HL-60 (cell line): ENCODE data around the gene CSMD2.

ENCODE experiments used
- DNase-seq, 2 experiments: peaks; one replicate each; pipeline ENCODE4 v3.0.0-alpha.2; 2010 to 2020; ENCODE audit warnings: low read depth in 1 of 2, low spot score in 1 of 2
- H3K27ac ChIP-seq: fragments of 250-450 bp; sonication (Bioruptor Pico); replicated peaks from 2 replicates; pipeline ENCODE4 v1.5.1; 2020; ENCODE audit warnings: mild to moderate bottlenecking, moderate library complexity
- H3K27me3 ChIP-seq: fragments of 250-450 bp; sonication (Bioruptor Pico); 2 replicates; pipeline ENCODE4 v1.5.1; 2021; ENCODE audit warnings: mild to moderate bottlenecking, moderate library complexity; ENCODE audit not compliant: insufficient read depth, poor library complexity, severe bottlenecking
- H3K4me3 ChIP-seq: replicated peaks from 2 replicates; pipeline ENCODE4 v1.5.1; 2011; ENCODE audit warnings: mild to moderate bottlenecking, control low read depth, low read length; ENCODE audit not compliant: insufficient read depth
- GABPA ChIP-seq: IDR thresholded peaks from 2 replicates; pipeline ENCODE4 v1.6.1; 2012; ENCODE audit warnings: low read depth
- POLR2AphosphoS5 ChIP-seq: IDR thresholded peaks from 2 replicates; pipeline ENCODE4 v1.6.1; 2012; ENCODE audit warnings: low read depth
- SPI1 ChIP-seq: IDR thresholded peaks from 2 replicates; pipeline ENCODE4 v1.6.1; 2012; ENCODE audit warnings: low read depth, mild to moderate bottlenecking, borderline replicate concordance
- TF ChIP-seq, protein P1 (sequence below): IDR thresholded peaks from 2 replicates; pipeline ENCODE4 v1.6.1; 2012; ENCODE audit warnings: low read depth; ENCODE audit not compliant: insufficient replicate concordance
- TF ChIP-seq, protein P2 (sequence below): IDR thresholded peaks from one replicate; pipeline ENCODE4 v1.5.1; 2011; ENCODE audit warnings: low read length, control low read depth, inconsistent platforms; ENCODE audit not compliant: insufficient read depth

CSMD2 gene

DNA sequence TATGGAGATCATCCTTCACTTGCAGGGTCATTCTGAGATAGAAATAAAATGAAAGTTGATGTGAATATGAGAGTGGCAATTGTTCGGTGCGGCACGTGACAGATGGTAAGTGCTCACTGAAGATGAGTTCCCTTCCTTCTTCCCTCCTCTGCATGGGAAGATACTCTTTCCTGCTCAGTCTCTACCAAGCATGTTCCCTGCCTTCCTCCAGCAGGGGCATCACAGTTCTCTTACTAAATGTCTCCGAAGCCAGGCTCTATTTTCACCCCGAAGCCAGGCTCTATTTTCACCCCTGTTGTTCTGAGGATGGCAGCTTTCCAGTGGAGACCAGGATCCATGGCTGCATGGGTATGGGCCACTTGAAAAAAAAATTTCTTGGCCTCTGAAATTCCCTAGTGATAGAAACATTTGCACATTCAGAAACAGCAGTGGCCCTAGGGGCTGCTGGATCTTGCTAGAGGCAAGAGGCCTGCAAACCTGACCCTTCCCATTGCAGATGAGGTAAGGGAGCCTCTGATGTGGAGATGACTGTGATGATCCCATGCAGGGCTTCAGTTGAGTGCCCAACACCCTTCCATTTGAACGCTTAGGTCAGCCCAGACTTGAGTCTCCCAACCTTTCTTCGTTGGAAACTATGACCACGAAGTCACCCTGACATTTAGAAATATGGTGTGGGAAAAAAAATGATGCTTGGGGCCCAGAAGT is 424.8 kb downstream of the CSMD2 start:
- TF ChIP-seq POLR2AphosphoS5 (no peak), GABPA (no peak), SPI1 (no peak)
- TF ChIP-seq, protein P1, sequence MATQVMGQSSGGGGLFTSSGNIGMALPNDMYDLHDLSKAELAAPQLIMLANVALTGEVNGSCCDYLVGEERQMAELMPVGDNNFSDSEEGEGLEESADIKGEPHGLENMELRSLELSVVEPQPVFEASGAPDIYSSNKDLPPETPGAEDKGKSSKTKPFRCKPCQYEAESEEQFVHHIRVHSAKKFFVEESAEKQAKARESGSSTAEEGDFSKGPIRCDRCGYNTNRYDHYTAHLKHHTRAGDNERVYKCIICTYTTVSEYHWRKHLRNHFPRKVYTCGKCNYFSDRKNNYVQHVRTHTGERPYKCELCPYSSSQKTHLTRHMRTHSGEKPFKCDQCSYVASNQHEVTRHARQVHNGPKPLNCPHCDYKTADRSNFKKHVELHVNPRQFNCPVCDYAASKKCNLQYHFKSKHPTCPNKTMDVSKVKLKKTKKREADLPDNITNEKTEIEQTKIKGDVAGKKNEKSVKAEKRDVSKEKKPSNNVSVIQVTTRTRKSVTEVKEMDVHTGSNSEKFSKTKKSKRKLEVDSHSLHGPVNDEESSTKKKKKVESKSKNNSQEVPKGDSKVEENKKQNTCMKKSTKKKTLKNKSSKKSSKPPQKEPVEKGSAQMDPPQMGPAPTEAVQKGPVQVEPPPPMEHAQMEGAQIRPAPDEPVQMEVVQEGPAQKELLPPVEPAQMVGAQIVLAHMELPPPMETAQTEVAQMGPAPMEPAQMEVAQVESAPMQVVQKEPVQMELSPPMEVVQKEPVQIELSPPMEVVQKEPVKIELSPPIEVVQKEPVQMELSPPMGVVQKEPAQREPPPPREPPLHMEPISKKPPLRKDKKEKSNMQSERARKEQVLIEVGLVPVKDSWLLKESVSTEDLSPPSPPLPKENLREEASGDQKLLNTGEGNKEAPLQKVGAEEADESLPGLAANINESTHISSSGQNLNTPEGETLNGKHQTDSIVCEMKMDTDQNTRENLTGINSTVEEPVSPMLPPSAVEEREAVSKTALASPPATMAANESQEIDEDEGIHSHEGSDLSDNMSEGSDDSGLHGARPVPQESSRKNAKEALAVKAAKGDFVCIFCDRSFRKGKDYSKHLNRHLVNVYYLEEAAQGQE, result no peak
- TF ChIP-seq, protein P2, sequence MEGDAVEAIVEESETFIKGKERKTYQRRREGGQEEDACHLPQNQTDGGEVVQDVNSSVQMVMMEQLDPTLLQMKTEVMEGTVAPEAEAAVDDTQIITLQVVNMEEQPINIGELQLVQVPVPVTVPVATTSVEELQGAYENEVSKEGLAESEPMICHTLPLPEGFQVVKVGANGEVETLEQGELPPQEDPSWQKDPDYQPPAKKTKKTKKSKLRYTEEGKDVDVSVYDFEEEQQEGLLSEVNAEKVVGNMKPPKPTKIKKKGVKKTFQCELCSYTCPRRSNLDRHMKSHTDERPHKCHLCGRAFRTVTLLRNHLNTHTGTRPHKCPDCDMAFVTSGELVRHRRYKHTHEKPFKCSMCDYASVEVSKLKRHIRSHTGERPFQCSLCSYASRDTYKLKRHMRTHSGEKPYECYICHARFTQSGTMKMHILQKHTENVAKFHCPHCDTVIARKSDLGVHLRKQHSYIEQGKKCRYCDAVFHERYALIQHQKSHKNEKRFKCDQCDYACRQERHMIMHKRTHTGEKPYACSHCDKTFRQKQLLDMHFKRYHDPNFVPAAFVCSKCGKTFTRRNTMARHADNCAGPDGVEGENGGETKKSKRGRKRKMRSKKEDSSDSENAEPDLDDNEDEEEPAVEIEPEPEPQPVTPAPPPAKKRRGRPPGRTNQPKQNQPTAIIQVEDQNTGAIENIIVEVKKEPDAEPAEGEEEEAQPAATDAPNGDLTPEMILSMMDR, result no peak
- H3K27ac ChIP-seq, result no peak overlapping the region
- H3K27me3 ChIP-seq, result no peaks in the 10 kb centered on the region
- no peak overlapping the region for H3K4me3 ChIP-seq
- DNase-seq, result no peak

DNA sequence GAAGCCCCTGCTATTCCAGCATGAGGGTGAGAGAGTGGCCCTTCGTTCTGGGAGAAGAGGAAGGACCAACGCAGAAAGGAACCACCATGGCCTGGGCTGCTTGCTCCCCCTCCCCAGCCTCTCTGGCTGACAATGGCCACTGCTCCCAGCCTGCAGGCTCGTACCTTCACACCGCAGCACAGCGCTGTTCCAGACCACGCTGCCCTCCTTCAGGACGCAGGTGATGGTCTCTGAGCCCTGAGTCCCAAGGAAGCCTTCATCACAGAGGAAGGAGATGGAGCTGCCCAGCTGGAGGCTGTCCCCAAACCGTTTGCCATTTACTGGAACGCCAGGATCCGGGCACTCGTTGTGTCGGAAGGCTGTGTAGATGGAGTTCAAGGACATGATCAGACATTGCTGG is 426.1 kb downstream of the CSMD2 start:
- no peak overlapping the region for H3K27ac ChIP-seq
- H3K4me3 ChIP-seq, result no peak overlapping the region
- H3K27me3 ChIP-seq, result no peaks in the 10 kb centered on the region
- no peak for DNase-seq
- no peak for TF ChIP-seq GABPA
- no peak for TF ChIP-seq POLR2AphosphoS5
- TF ChIP-seq, protein P1, result no peak
- TF ChIP-seq SPI1, result no peak
- TF ChIP-seq, protein P2, result no peak

DNA sequence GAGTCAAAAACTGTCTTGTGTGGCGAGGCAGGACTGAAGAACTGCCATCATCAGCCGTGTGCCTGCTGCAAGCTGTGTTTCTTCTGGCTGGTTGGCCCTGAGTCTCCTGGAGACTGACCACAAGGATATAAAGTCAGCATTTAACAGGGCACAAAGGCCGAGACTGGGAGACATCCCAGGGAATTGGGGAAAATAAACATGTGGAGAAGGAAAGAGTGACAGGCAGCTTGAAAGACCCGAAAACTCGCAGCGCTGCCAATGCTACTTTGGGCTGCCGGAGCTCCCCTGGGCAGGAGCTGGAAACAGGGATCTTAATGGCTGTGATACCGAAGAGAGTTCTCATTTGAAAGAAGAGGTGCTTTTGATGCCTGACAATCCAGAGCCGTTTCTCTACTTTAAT is 426.5 kb downstream of the CSMD2 start:
- Histone ChIP-seq H3K4me3 (no peak overlapping the region), H3K27me3 (no peaks in the 10 kb centered on the region), H3K27ac (no peak overlapping the region)
- TF ChIP-seq, protein P1, result no peak
- TF ChIP-seq GABPA (no peak), SPI1 (no peak), POLR2AphosphoS5 (no peak)
- TF ChIP-seq, protein P2, result no peak
- no peak for DNase-seq
